WTC11 (cell line): ENCODE results near the gene NRXN3. TPM values are rescaled to one million over a fixed set of nuclear protein-coding genes. Genes with fewer than 3 reads are reported as not detected.

ENCODE experiments used
- ATAC-seq: fragments of 200-7000 bp; cut with Tn5 transposase; 2 replicates; pipeline ENCODE4 v1.10.0; 2021; ENCODE audit warnings: mild to moderate bottlenecking, moderate library complexity
- CTCF ChIA-PET: fragments of 300-600 bp; sonication (Branson Sonifier 250); formaldehyde crosslinking; loops from one replicate; lab custom pipeline; 2021; ENCODE audit warnings: antibody characterized with exemption; lab: Charles Lee
- POLR2A ChIA-PET: fragments of 350-600 bp; sonication (Branson Sonifier 250); formaldehyde crosslinking; loops from one replicate; lab custom pipeline; 2021; ENCODE audit warnings: antibody characterized with exemption; lab: Charles Lee
- DNase-seq: peaks from one replicate; pipeline ENCODE4 v3.0.0; 2021; ENCODE audit warnings: low spot score
- H3K27ac Mint-ChIP-seq: 2 replicates; pipeline ENCODE4 v1.8.0; 2021; ENCODE audit warnings: mixed read lengths
- H3K27me3 Mint-ChIP-seq: 2 replicates; pipeline ENCODE4 v1.8.0; 2021; ENCODE audit warnings: low read depth, mild to moderate bottlenecking, moderate library complexity, mixed read lengths
- H3K36me3 Mint-ChIP-seq: 2 replicates; pipeline ENCODE4 v1.8.0; 2021; ENCODE audit warnings: mixed read lengths
- H3K4me1 Mint-ChIP-seq: 2 replicates; pipeline ENCODE4 v1.8.0; 2022; ENCODE audit warnings: mixed read lengths
- H3K4me3 Mint-ChIP-seq: 2 replicates; pipeline ENCODE4 v1.8.0; 2021; ENCODE audit warnings: mild to moderate bottlenecking, moderate library complexity, mixed read lengths
- H3K9me3 Mint-ChIP-seq: 2 replicates; pipeline ENCODE4 v1.8.0; 2021; ENCODE audit warnings: mixed read lengths
- ATF3 ChIP-seq: sonication (generic); formaldehyde crosslinking; conservative IDR thresholded peaks from 2 replicates; pipeline ENCODE4 v1.8.1; 2022; ENCODE audit warnings: mild to moderate bottlenecking, missing genetic modification reagents
- ELF4 ChIP-seq: sonication (generic); formaldehyde crosslinking; IDR thresholded peaks from 2 replicates; pipeline ENCODE4 v1.8.1; 2022; ENCODE audit warnings: low read depth, mild to moderate bottlenecking, moderate library complexity, missing genetic modification reagents
- FOXJ3 ChIP-seq: sonication (generic); formaldehyde crosslinking; IDR thresholded peaks from 2 replicates; pipeline ENCODE4 v1.9.0; 2021; ENCODE audit warnings: missing genetic modification reagents, mild to moderate bottlenecking, borderline replicate concordance
- GABPB1 ChIP-seq: sonication (generic); formaldehyde crosslinking; IDR thresholded peaks from 2 replicates; pipeline ENCODE4 v1.8.1; 2023; ENCODE audit warnings: mild to moderate bottlenecking, missing genetic modification reagents
- GRHL2 ChIP-seq: fragments of 250-450 bp; sonication (Bioruptor Pico); IDR thresholded peaks from 2 replicates; pipeline ENCODE4 v1.8.0; 2022; ENCODE audit warnings: mild to moderate bottlenecking, moderate library complexity; ENCODE audit not compliant: insufficient replicate concordance, severe bottlenecking
- JAZF1 ChIP-seq: fragments of 250-450 bp; sonication (Bioruptor Pico); IDR thresholded peaks from 2 replicates; pipeline ENCODE4 v1.9.0; 2021; ENCODE audit warnings: moderate library complexity, mild to moderate bottlenecking, inconsistent platforms
- JUN ChIP-seq: sonication (generic); formaldehyde crosslinking; IDR thresholded peaks from 2 replicates; pipeline ENCODE4 v1.8.0; 2023; ENCODE audit warnings: mild to moderate bottlenecking, missing genetic modification reagents
- KAT7 ChIP-seq: sonication (generic); formaldehyde crosslinking; IDR thresholded peaks from 2 replicates; pipeline ENCODE4 v1.8.1; 2023; ENCODE audit warnings: missing genetic modification reagents, mild to moderate bottlenecking, borderline replicate concordance
- NR3C1 ChIP-seq: sonication (generic); formaldehyde crosslinking; conservative IDR thresholded peaks from 2 replicates; pipeline ENCODE4 v1.8.1; 2023; ENCODE audit warnings: low read depth, mild to moderate bottlenecking, missing genetic modification reagents
- OVOL2 ChIP-seq: fragments of 250-450 bp; sonication (Bioruptor Pico); IDR thresholded peaks from 2 replicates; pipeline ENCODE4 v1.9.0; 2021; ENCODE audit warnings: mild to moderate bottlenecking, borderline replicate concordance
- PREB ChIP-seq: sonication (generic); formaldehyde crosslinking; IDR thresholded peaks from 2 replicates; pipeline ENCODE4 v1.8.1; 2022; ENCODE audit warnings: mild to moderate bottlenecking, missing genetic modification reagents, moderate library complexity, borderline replicate concordance
- RORB ChIP-seq: fragments of 250-450 bp; sonication (Bioruptor Pico); IDR thresholded peaks from 2 replicates; pipeline ENCODE4 v1.9.0; 2021; ENCODE audit warnings: mild to moderate bottlenecking
- SMAD3 ChIP-seq: sonication (generic); formaldehyde crosslinking; IDR thresholded peaks from 2 replicates; pipeline ENCODE4 v1.8.0; 2022; ENCODE audit warnings: missing genetic modification reagents, mild to moderate bottlenecking, borderline replicate concordance
- SMAD4 ChIP-seq: sonication (generic); formaldehyde crosslinking; IDR thresholded peaks from 2 replicates; pipeline ENCODE4 v1.8.0; 2022; ENCODE audit warnings: mild to moderate bottlenecking, missing genetic modification reagents
- TP53 ChIP-seq: sonication (generic); formaldehyde crosslinking; IDR thresholded peaks from 2 replicates; pipeline ENCODE4 v1.8.1; 2023; ENCODE audit warnings: mild to moderate bottlenecking, missing genetic modification reagents
- USF1 ChIP-seq: sonication (generic); formaldehyde crosslinking; IDR thresholded peaks from 2 replicates; pipeline ENCODE4 v1.8.0; 2022; ENCODE audit warnings: mild to moderate bottlenecking, missing genetic modification reagents
- ZNF396 ChIP-seq: fragments of 250-450 bp; sonication (Bioruptor Pico); IDR thresholded peaks from 2 replicates; pipeline ENCODE4 v1.8.0; 2021; ENCODE audit warnings: mild to moderate bottlenecking, moderate library complexity, borderline replicate concordance
- ZNF671 ChIP-seq: fragments of 250-450 bp; sonication (Bioruptor Pico); IDR thresholded peaks from 2 replicates; pipeline ENCODE4 v1.8.0; 2021; ENCODE audit warnings: mild to moderate bottlenecking
- total RNA-seq: library from RNA; stranded (reverse); gene quantifications from 3 replicates; pipeline ENCODE4 v1.2.3, GENCODE V29; 2021
- TF ChIP-seq, protein P1 (sequence below): sonication (generic); formaldehyde crosslinking; IDR thresholded peaks from 2 replicates; pipeline ENCODE4 v1.8.1; 2022; ENCODE audit warnings: low read depth, mild to moderate bottlenecking, moderate library complexity, missing genetic modification reagents, borderline replicate concordance
- TF ChIP-seq, protein P2 (sequence below): sonication (generic); formaldehyde crosslinking; IDR thresholded peaks from 2 replicates; pipeline ENCODE4 v1.8.0; 2023; ENCODE audit warnings: mild to moderate bottlenecking, missing genetic modification reagents
- TF ChIP-seq, protein P3 (sequence below): sonication (generic); formaldehyde crosslinking; IDR thresholded peaks from 2 replicates; pipeline ENCODE4 v1.8.1; 2023; ENCODE audit warnings: mild to moderate bottlenecking, missing genetic modification reagents
- TF ChIP-seq, protein P4 (sequence below): sonication (generic); formaldehyde crosslinking; IDR thresholded peaks from 2 replicates; pipeline ENCODE4 v1.8.1; 2022; ENCODE audit warnings: mild to moderate bottlenecking, moderate library complexity, missing genetic modification reagents

The NRXN3 gene
- total RNA-seq, 1 experiment from 2014 or later = 3.0 TPM

DNA sequence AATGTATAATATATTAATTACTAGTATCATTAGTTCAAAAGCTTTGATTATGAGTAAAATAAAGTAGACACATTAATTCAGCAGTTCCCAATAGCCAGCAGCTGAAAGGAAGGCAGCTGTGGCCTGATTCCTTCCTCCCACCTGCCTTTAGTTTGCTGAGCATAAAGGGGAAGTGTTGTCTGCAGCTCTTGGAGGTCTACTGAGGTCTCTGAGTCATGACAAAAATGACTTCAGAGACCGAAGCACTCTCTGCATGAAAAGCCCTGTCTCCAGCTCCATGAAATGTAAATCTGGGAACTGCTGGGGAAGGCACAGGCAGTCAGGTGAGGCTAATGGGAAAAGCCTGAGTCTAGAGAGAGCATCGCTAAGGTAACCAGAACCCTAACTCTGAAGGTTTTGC is 165.4 kb downstream of the NRXN3 start:
- H3K27ac Mint-ChIP-seq = no peak overlapping the region
- peaks cover 14% of the 10 kb centered on the region for H3K27me3 Mint-ChIP-seq
- CTCF ChIA-PET = interaction anchor here (1.0 kb wide), 1 partner anchor 113 kb away, joined by 3 read pairs; no protein-coding TSS in a partner anchor
- no peaks in the 10 kb centered on the region for H3K36me3 Mint-ChIP-seq
- peaks cover 12% of the 10 kb centered on the region for H3K4me1 Mint-ChIP-seq
- no peak for ATAC-seq
- POLR2A ChIA-PET = no interaction called here
- DNase-seq = no peak
- TF ChIP-seq FOXJ3 (no peak), RORB (CRISPR knock-in tag) (no peak), TP53 (CRISPR knock-in tag) (no peak), ATF3 (no peak), PREB (CRISPR knock-in tag) (no peak), ZNF396 (CRISPR knock-in tag) (no peak), GABPB1 (CRISPR knock-in tag) (no peak), JUN (no peak), JAZF1 (CRISPR knock-in tag) (no peak), SMAD4 (CRISPR knock-in tag) (no peak), OVOL2 (no peak), USF1 (CRISPR knock-in tag) (no peak)
- TF ChIP-seq, protein P1, sequence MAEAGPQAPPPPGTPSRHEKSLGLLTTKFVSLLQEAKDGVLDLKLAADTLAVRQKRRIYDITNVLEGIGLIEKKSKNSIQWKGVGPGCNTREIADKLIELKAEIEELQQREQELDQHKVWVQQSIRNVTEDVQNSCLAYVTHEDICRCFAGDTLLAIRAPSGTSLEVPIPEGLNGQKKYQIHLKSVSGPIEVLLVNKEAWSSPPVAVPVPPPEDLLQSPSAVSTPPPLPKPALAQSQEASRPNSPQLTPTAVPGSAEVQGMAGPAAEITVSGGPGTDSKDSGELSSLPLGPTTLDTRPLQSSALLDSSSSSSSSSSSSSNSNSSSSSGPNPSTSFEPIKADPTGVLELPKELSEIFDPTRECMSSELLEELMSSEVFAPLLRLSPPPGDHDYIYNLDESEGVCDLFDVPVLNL = no peak
- TF ChIP-seq, protein P2, sequence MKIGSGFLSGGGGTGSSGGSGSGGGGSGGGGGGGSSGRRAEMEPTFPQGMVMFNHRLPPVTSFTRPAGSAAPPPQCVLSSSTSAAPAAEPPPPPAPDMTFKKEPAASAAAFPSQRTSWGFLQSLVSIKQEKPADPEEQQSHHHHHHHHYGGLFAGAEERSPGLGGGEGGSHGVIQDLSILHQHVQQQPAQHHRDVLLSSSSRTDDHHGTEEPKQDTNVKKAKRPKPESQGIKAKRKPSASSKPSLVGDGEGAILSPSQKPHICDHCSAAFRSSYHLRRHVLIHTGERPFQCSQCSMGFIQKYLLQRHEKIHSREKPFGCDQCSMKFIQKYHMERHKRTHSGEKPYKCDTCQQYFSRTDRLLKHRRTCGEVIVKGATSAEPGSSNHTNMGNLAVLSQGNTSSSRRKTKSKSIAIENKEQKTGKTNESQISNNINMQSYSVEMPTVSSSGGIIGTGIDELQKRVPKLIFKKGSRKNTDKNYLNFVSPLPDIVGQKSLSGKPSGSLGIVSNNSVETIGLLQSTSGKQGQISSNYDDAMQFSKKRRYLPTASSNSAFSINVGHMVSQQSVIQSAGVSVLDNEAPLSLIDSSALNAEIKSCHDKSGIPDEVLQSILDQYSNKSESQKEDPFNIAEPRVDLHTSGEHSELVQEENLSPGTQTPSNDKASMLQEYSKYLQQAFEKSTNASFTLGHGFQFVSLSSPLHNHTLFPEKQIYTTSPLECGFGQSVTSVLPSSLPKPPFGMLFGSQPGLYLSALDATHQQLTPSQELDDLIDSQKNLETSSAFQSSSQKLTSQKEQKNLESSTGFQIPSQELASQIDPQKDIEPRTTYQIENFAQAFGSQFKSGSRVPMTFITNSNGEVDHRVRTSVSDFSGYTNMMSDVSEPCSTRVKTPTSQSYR = no peak
- TF ChIP-seq, protein P3, sequence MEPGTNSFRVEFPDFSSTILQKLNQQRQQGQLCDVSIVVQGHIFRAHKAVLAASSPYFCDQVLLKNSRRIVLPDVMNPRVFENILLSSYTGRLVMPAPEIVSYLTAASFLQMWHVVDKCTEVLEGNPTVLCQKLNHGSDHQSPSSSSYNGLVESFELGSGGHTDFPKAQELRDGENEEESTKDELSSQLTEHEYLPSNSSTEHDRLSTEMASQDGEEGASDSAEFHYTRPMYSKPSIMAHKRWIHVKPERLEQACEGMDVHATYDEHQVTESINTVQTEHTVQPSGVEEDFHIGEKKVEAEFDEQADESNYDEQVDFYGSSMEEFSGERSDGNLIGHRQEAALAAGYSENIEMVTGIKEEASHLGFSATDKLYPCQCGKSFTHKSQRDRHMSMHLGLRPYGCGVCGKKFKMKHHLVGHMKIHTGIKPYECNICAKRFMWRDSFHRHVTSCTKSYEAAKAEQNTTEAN (CRISPR knock-in tag) = no peak
- no peak overlapping the region for H3K4me3 Mint-ChIP-seq
- no peaks in the 10 kb centered on the region for H3K9me3 Mint-ChIP-seq

GRCh38 chr14:78340250-78340649 is 170.1 kb downstream of the NRXN3 start:
- H3K27ac Mint-ChIP-seq = no peak overlapping the region
- POLR2A ChIA-PET = no interaction called here
- peaks cover 29% of the 10 kb centered on the region for H3K4me1 Mint-ChIP-seq
- CTCF ChIA-PET = no interaction called here
- ATAC-seq = no peak
- H3K9me3 Mint-ChIP-seq = no peaks in the 10 kb centered on the region
- no peak for DNase-seq
- H3K27me3 Mint-ChIP-seq = peaks cover 23% of the 10 kb centered on the region
- H3K4me3 Mint-ChIP-seq = no peak overlapping the region
- no peaks in the 10 kb centered on the region for H3K36me3 Mint-ChIP-seq
- TF ChIP-seq, protein P1 = no peak
- TF ChIP-seq SMAD3 (CRISPR knock-in tag) (no peak), ELF4 (CRISPR knock-in tag) (no peak), GRHL2 (no peak), ZNF671 (CRISPR knock-in tag) (no peak), NR3C1 (CRISPR knock-in tag) (no peak), PREB (CRISPR knock-in tag) (no peak), KAT7 (CRISPR knock-in tag) (no peak)
- TF ChIP-seq, protein P2 = no peak
- TF ChIP-seq, protein P4, sequence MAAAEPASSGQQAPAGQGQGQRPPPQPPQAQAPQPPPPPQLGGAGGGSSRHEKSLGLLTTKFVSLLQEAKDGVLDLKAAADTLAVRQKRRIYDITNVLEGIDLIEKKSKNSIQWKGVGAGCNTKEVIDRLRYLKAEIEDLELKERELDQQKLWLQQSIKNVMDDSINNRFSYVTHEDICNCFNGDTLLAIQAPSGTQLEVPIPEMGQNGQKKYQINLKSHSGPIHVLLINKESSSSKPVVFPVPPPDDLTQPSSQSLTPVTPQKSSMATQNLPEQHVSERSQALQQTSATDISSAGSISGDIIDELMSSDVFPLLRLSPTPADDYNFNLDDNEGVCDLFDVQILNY = no peak
